Fibroblast of pulmonary artery (primary cell): Measurements from ENCODE around the gene CARD11.
A peak's percentile ranks its signal among the peaks of the same experiment; 100 is the strongest.

Source experiments
- DNase-seq: peaks from one replicate; pipeline ENCODE4 v3.0.0-alpha.2; 2010; ENCODE audit warnings: low read depth
- H3K4me3 ChIP-seq: replicated peaks from 2 replicates; pipeline ENCODE4 v1.5.1; 2011; ENCODE audit warnings: low read depth, mild to moderate bottlenecking, control low read depth, low read length, moderate library complexity
- CTCF ChIP-seq: IDR thresholded peaks from 2 replicates; pipeline ENCODE4 v1.5.1; 2011; ENCODE audit warnings: mild to moderate bottlenecking, control low read depth, low read length, inconsistent platforms; ENCODE audit errors: missing control alignments

CARD11 gene

DNA sequence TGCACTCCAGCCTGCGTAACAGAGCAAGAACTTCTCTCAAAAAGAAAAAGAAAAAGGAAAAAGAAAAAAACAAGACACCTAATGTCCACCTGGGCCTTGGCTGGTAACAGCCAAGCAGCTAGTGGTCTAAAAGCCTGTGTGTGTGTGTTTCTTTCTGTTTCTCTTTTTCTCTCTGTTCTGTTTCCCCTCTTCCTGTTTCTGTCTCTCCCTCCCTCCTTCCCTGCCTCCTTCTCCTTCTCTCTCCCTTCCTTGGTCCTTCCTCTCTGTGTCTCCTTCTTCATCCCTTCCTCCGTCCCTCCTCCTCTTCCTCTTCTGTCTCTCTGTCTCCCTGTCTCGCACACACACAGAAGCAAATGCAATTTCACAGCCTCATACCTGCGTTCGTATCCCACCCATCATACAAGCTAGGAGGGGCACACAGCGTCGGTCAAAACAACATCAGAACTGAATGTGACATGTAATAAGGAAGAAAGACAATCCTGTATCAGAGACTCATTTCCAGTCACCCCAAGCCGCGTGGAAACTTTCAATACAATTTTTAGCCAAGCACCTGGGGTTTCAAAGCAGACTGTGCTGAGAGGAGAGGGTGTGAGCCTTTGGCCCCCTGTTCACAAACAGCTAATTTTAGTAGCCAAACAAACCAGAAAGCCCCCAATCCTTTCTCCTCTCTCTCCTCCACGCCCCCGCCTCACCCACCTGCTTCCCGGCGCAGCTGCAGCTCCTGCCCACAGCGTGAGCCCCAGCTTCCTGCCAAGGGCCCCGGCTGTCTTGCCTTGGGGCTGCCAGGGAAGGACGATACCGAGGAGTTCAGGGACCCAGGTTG is 149.3 kb downstream of the CARD11 start:
- no peak for TF ChIP-seq CTCF
- no peak overlapping the region for H3K4me3 ChIP-seq
- DNase-seq: no peak

GRCh38 chr7:2893411-2893861 is 150.2 kb downstream of the CARD11 start:
- no peak overlapping the region for H3K4me3 ChIP-seq
- no peak for DNase-seq
- TF ChIP-seq CTCF: no peak

DNA sequence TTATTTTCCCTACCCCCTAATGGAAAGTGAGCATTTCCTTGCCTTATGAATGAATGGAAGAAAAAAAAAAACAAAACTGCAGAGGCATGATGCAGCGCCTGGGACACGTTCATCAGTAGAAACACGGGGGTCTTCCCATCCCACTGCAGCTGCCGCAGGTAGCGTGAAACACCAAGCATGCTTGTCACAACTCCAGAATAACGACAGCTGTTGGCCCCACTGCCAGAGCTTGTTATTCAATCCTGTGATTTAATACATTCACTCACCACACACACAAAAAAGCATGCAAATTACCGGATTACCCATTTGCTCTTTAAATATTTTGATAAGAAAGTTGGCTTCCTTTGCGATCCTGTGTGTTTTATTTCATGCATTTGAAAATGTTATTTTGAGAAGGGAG is 151.1 kb downstream of the CARD11 start:
- no peak overlapping the region for H3K4me3 ChIP-seq
- TF ChIP-seq CTCF: no peak
- DNase-seq: no peak

- TF ChIP-seq CTCF: no peak
- no peak for DNase-seq
- no peak overlapping the region for H3K4me3 ChIP-seq
Observed at GRCh38 chr7:2887816-2888215, 155.9 kb downstream of the CARD11 start.

GRCh38 chr7:2886900-2887299 is 156.8 kb downstream of the CARD11 start:
- H3K4me3 ChIP-seq: no peak overlapping the region

DNA sequence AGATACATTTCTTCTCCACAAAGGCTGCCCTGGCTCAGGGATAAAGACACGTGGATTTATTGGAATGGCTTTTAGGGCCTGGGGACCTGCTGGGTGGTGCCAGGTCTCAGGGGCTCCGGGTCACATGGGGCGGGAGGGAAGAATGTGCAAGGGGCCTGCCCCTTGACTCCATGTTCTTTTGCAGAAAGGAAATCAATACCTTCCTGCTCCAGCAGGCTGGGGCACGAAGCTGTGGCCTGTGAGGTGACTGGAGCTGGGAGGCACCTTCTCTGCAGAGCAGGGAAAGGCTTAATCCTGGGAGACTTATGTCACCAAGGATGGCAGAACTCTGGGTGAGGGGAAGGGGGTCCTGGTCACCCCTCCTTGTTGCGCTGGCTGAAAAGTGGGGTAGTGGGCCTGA is 157.3 kb downstream of the CARD11 start:
- no peak for TF ChIP-seq CTCF
- no peak for DNase-seq
- no peak overlapping the region for H3K4me3 ChIP-seq

More at GRCh38 chr7:2886900-2887299, 156.8 kb downstream of the CARD11 start:
- DNase-seq: peak; percentile 93
- TF ChIP-seq CTCF: peak; percentile 97

GRCh38 chr7:2884161-2884560 is 159.5 kb downstream of the CARD11 start:
- H3K4me3 ChIP-seq: no peak overlapping the region
- no peak for DNase-seq
- TF ChIP-seq CTCF: no peak
